ENCODE measurements around the gene STX17.

Gene STX17

DNA sequence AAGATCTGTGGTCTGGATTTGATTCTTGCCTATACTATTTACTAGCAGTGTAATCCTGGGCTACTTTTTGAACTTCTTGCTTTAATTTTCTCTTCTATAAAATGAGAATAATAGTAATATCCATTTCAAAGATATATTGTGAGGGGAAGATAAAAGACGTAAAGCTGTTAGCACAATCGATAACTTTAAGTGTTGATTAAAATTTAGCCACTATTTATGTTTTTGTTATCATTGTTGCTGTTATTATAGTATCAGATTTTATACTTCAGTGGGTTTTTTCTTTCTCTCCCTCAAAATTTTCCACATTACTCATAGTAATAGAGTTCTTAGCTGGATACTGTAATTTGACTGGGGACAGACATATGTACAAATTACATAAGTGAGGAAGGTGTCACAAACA, 42.0 kb downstream of the STX17 start:
- Histone ChIP-seq H3K36me3 (peaks cover 3% of the 10 kb centered on the region; the same call in 1 of the 2 replicates), H3K27ac (no peak overlapping the region), H3K9me3 (ENCODE audit: severe bottlenecking) (no peaks in the 10 kb centered on the region), H3K27me3 (ENCODE audit: insufficient read depth, low read depth, severe bottlenecking) (no peaks in the 10 kb centered on the region), H3K4me3 (ENCODE audit: low read depth, low read length) (no peak overlapping the region)
- TF ChIP-seq, protein P1, sequence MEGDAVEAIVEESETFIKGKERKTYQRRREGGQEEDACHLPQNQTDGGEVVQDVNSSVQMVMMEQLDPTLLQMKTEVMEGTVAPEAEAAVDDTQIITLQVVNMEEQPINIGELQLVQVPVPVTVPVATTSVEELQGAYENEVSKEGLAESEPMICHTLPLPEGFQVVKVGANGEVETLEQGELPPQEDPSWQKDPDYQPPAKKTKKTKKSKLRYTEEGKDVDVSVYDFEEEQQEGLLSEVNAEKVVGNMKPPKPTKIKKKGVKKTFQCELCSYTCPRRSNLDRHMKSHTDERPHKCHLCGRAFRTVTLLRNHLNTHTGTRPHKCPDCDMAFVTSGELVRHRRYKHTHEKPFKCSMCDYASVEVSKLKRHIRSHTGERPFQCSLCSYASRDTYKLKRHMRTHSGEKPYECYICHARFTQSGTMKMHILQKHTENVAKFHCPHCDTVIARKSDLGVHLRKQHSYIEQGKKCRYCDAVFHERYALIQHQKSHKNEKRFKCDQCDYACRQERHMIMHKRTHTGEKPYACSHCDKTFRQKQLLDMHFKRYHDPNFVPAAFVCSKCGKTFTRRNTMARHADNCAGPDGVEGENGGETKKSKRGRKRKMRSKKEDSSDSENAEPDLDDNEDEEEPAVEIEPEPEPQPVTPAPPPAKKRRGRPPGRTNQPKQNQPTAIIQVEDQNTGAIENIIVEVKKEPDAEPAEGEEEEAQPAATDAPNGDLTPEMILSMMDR (IDR thresholded peaks at IDR 0.05; ENCODE audit: low read depth, low read length): no peak
- DNase-seq: no peak

DNA sequence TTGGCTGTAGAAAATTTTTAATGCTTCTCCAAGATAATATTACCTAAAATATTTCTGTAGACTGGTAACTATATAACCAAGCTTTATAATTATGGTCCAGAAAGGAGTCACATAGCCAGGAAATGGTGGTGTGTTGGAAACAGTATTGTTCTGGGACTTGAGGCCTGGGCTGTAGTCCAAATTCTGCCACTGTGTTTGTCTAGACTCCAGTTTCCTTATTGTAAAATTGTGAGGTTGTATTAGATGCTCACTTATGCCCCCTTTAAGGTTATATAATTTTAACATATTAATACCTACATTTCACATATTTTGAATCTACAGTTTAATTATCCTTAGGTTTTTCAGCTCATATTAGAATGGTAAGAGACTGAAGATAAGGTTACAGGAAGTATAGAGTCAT, 42.4 kb downstream of the STX17 start:
- TF ChIP-seq, protein P1 (IDR thresholded peaks at IDR 0.05; ENCODE audit: low read depth, low read length): no peak
- Histone ChIP-seq H3K27ac (no peak overlapping the region), H3K27me3 (ENCODE audit: insufficient read depth, low read depth, severe bottlenecking) (no peaks in the 10 kb centered on the region), H3K9me3 (ENCODE audit: severe bottlenecking) (no peaks in the 10 kb centered on the region), H3K4me3 (ENCODE audit: low read depth, low read length) (no peak overlapping the region), H3K36me3 (peaks cover 3% of the 10 kb centered on the region; the same call in 1 of the 2 replicates)
- DNase-seq: no peak

DNA sequence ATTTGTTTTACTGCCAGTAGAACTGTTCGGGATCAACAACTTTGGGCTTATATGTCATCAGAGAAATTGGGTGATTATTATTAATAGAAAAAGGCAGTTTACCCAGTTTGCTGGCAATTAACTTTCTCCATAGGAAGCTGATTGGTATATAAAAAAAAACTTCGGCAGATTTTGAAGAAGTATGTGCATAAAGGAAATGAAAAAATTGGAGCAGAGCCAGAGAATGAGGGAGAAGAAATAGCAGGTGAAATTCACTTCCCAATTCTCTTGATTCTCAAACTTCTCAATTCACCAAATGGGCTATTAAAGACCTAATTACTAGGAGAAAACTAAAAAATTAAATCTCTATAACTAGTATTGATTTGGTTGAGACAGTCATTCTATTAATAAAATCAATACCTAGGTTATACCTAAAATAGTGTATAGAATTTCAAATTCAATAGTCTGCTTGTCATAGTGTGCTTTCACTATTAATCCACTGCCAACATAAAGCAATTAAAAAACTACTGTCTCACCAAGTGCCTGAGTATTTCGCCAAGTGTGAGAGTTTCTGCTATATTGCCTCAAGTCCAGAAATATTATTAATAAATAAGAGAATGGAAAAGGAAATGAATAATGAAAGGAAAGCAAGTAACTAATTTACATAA, 47.5 kb downstream of the STX17 start:
- Histone ChIP-seq H3K27ac (no peak overlapping the region), H3K4me3 (ENCODE audit: low read depth, low read length) (no peak overlapping the region), H3K36me3 (peaks cover 3% of the 10 kb centered on the region; the same call in 1 of the 2 replicates), H3K9me3 (ENCODE audit: severe bottlenecking) (no peaks in the 10 kb centered on the region), H3K27me3 (ENCODE audit: insufficient read depth, low read depth, severe bottlenecking) (no peaks in the 10 kb centered on the region)
- TF ChIP-seq, protein P1 (IDR thresholded peaks at IDR 0.05; ENCODE audit: low read depth, low read length): no peak
- no peak for DNase-seq

DNA sequence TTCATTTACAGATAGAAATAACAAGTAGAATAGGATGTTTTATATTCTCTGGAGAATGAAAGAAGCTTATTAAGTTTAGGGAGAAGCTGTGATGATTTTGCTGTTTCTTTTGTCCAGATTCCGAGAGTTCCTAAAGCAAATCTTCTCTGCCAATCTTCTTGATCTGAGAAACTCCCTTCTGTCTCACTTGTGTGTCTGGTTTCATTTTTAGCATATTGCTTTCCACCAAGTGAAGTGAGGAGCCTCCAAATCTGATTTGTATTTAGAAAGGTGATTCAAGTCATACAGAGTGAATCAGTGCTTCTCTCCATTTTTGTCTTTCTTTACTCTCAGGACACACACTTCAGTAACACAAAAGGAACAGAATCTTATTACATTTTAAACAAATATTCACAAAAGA, 48.4 kb downstream of the STX17 start:
- TF ChIP-seq, protein P1 (IDR thresholded peaks at IDR 0.05; ENCODE audit: low read depth, low read length): no peak
- DNase-seq: no peak
- peaks cover 3% of the 10 kb centered on the region; the same call in 1 of the 2 replicates for H3K36me3 ChIP-seq
- no peak overlapping the region for H3K27ac ChIP-seq
- H3K27me3 ChIP-seq (ENCODE audit: insufficient read depth, low read depth, severe bottlenecking): no peaks in the 10 kb centered on the region
- no peak overlapping the region for H3K4me3 ChIP-seq (ENCODE audit: low read depth, low read length)
- no peaks in the 10 kb centered on the region for H3K9me3 ChIP-seq (ENCODE audit: severe bottlenecking)

DNA sequence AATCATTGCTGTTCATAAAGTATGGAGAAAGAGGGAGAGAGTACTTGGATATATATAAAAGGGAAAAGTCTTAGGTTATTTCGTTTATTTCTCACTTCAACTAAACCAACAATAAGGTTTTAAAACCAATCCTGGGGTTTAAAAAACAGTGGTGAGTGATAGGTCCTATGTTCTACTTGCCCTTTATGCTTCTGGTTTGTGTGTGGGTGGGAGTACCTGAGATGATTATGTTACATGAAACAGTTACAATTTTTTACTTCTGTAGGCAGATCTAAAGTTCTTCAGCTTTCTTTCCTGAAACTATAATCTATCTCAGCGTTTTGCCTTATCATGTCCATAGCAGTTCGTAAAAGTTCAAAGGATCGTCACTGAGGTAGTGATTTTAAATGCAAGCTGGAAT, 49.2 kb downstream of the STX17 start:
- TF ChIP-seq, protein P1 (IDR thresholded peaks at IDR 0.05; ENCODE audit: low read depth, low read length): no peak
- no peak for DNase-seq
- peaks cover 4% of the 10 kb centered on the region; the same call in 1 of the 2 replicates for H3K36me3 ChIP-seq
- no peaks in the 10 kb centered on the region for H3K9me3 ChIP-seq (ENCODE audit: severe bottlenecking)
- H3K27ac ChIP-seq: no peak overlapping the region
- no peaks in the 10 kb centered on the region for H3K27me3 ChIP-seq (ENCODE audit: insufficient read depth, low read depth, severe bottlenecking)
- no peak overlapping the region for H3K4me3 ChIP-seq (ENCODE audit: low read depth, low read length)
